Thyroid gland (tissue), 4 donors: ENCODE results near the gene CCDC83. TPM values are rescaled to one million over a fixed set of nuclear protein-coding genes. Genes with fewer than 3 reads are reported as not detected.

Source experiments
- DNase-seq, 2 donors: peaks; one replicate each; pipeline ENCODE4 v3.0.0-alpha.2; 2019
- H3K27ac ChIP-seq, 3 donors: fragments of 200-600 bp; sonication (generic); 1 replicate in 2 of 3; 2 replicates in 1 of 3; pipeline ENCODE4 v1.5.1; 2016 to 2019; ENCODE audit warnings: mild to moderate bottlenecking in 1 of 3, moderate library complexity in 1 of 3
- H3K27me3 ChIP-seq: fragments of 200-600 bp; sonication (generic); one replicate; pipeline ENCODE4 v1.5.1; 2019
- H3K36me3 ChIP-seq, 2 donors: fragments of 200-600 bp; sonication (generic); one replicate each; pipeline ENCODE4 v1.5.1; 2016 to 2019
- H3K4me1 ChIP-seq, 2 donors: fragments of 200-600 bp; sonication (generic); one replicate each; pipeline ENCODE4 v1.5.1; 2017 to 2019
- H3K4me3 ChIP-seq, 3 donors: fragments of 200-600 bp; sonication (generic); replicated peaks in 1 of 3; 1 replicate in 2 of 3; 2 replicates in 1 of 3; pipeline ENCODE4 v1.5.1; 2016; ENCODE audit warnings: mild to moderate bottlenecking in 1 of 3
- H3K9me3 ChIP-seq: fragments of 200-600 bp; sonication (generic); one replicate; pipeline ENCODE4 v1.5.1; 2017
- POLR2A ChIP-seq, 2 donors: fragments of 450-650 bp; IDR thresholded peaks; one replicate each; pipeline ENCODE4 v1.6.1; 2017; ENCODE audit warnings: antibody characterized with exemption in 2 of 2, mild to moderate bottlenecking in 2 of 2, moderate library complexity in 1 of 2
- WGBS, 2 donors: methylation state at CpG; one replicate each; pipeline ENCODE4 v1.1.5; 2017; 5-methylcytosine and 5-hydroxymethylcytosine counted together
- intact Hi-C: fragments of 100-400 bp; cut with DNase I; formaldehyde crosslinking; loops from one replicate; pipeline ENCODE4 v1.15.1; 2023
- total RNA-seq, 4 donors: library from RNA; depleted of rRNA; stranded (reverse); fragments of >200 nt; gene quantifications; one replicate each; pipeline ENCODE4 v1.2.3, GENCODE V29; 2016
- TF ChIP-seq, protein P1 (sequence below), 6 experiments: fragments of 200-600 bp in 3 of 6; fragments of 450-650 bp in 3 of 6; sonication (generic) in 3 of 6; IDR thresholded peaks; one replicate each; pipeline ENCODE4 v1.5.1; 2016 to 2019; ENCODE audit warnings: antibody characterized with exemption in 6 of 6, mild to moderate bottlenecking in 2 of 6, inconsistent platforms in 1 of 6, moderate library complexity in 1 of 6

CCDC83 gene
- total RNA-seq, 4 donors from 2014 or later, result not detected

DNA sequence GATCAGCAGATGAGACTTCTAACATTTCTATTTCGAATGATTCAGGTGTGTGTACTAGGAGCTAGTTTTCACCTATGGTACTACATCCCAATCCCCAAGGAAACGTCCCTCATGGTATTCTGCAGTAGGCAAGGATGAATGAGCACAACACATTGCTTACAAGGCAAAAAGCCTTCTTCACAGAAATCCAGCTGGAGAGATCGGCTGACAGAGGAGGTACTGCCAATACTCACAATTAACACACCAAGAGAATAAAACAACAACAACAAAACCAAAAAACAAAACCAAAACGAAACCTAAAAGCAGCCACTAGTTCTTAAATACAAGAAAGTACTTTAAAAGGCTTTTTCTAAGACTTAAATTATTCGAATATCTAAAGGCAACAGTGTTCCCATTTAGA, 112.3 kb downstream of the CCDC83 start:
- 86% methylated on average over 5 of the region's 5 CpGs for WGBS, 2 donors
- intact Hi-C loops, result no loop called here
- H3K4me1 ChIP-seq, result no peaks in the 10 kb centered on the region
- peaks cover 6 to 8% of the 10 kb centered on the region in 2 donors for H3K36me3 ChIP-seq
- no peak overlapping the region for H3K27ac ChIP-seq
- H3K9me3 ChIP-seq, result no peaks in the 10 kb centered on the region
- H3K27me3 ChIP-seq, result no peaks in the 10 kb centered on the region
- no peak overlapping the region for H3K4me3 ChIP-seq
- DNase-seq, result no peak
- TF ChIP-seq, protein P1, sequence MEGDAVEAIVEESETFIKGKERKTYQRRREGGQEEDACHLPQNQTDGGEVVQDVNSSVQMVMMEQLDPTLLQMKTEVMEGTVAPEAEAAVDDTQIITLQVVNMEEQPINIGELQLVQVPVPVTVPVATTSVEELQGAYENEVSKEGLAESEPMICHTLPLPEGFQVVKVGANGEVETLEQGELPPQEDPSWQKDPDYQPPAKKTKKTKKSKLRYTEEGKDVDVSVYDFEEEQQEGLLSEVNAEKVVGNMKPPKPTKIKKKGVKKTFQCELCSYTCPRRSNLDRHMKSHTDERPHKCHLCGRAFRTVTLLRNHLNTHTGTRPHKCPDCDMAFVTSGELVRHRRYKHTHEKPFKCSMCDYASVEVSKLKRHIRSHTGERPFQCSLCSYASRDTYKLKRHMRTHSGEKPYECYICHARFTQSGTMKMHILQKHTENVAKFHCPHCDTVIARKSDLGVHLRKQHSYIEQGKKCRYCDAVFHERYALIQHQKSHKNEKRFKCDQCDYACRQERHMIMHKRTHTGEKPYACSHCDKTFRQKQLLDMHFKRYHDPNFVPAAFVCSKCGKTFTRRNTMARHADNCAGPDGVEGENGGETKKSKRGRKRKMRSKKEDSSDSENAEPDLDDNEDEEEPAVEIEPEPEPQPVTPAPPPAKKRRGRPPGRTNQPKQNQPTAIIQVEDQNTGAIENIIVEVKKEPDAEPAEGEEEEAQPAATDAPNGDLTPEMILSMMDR (IDR thresholded peaks at IDR 0.05), result no peak
- no peak for TF ChIP-seq POLR2A (IDR thresholded peaks at IDR 0.05)

Other genes with a start within 250 kb of the CCDC83 start
- 10 to 100 TPM; 29.4 to 79.4 (median 42.4) TPM for gene DLG2, start 228.0 kb upstream of the CCDC83 start, total RNA-seq
- 10 to 100 TPM; 45.6 to 65.7 (median 62.0) TPM for gene TMEM126B, start 226.8 kb upstream of the CCDC83 start, total RNA-seq
- gene TMEM126A, start 207.4 kb upstream of the CCDC83 start, total RNA-seq, result 10 to 100 TPM; 24.1 to 31.7 (median 27.1) TPM
- gene CREBZF, start 190.3 kb upstream of the CCDC83 start, total RNA-seq, result 100 to 1,000 TPM in 2 of 4 donors, 10 to 100 TPM in 2; 72.9 to 125 (median 106) TPM
- 1 to 10 TPM in 1 of 4 donors, under 1 TPM in 2, not detected in 1; 0.33 to 2.2 (median 0.40) TPM for gene CCDC89, start 169.2 kb upstream of the CCDC83 start, total RNA-seq
- 10 to 100 TPM in 2 of 4 donors, 1 to 10 TPM in 2; 4.5 to 18.8 (median 9.0) TPM for gene SYTL2, start 44.2 kb upstream of the CCDC83 start, total RNA-seq
- 100 to 1,000 TPM; 198 to 320 (median 220) TPM for gene PICALM, start 213.7 kb downstream of the CCDC83 start, total RNA-seq